Measurements from ENCODE around the gene ADCYAP1R1.
"Not testable (repeated sequence)": the region's sequence is repeated elsewhere in the genome, so short reads cannot be mapped to it uniquely, and the experiment has no call there.

The ADCYAP1R1 gene

DNA sequence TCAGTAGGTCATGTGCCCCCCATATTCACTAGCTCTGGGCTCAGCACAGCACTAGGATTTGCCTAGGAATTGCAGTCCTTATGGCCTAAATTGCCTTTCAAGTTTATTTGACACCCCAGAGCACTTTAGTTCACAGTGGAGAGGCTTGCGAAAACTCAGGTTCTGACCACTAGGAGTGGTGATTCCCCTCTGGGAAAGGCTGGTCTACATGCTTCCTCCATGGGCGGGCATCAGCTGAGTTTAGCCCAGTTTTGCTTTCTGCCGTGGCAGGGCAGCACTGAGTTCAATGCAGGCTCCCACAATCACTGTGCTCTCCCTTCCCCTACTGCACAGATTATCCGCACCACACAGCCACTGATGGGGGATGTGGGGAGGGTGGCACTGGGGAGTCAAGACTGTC is 94.4 kb downstream of the ADCYAP1R1 start:
- Histone ChIP-seq H3K36me3 (ENCODE audit: control insufficient read depth in 2 of 2, insufficient read depth in 2 of 2, low read length in 2 of 2) (no peaks in the 10 kb centered on the region), H3K4me1 (ENCODE audit: control insufficient read depth, insufficient read depth, low read length) (no peaks in the 10 kb centered on the region), H3K9me3 (ENCODE audit: control insufficient read depth in 2 of 2, low read length in 2 of 2) (no peaks in the 10 kb centered on the region), H3K27ac (ENCODE audit: low read length) (no peak overlapping the region), H3K27me3 (ENCODE audit: control insufficient read depth in 1 of 2, insufficient read depth in 2 of 2, low read length in 2 of 2) (peaks cover 0 to 9% of the 10 kb centered on the region in 2 donors), H3K9ac (ENCODE audit: low read length in 2 of 2) (no peak overlapping the region), H3K4me3 (ENCODE audit: low read length in 2 of 2) (no peak overlapping the region)

DNA sequence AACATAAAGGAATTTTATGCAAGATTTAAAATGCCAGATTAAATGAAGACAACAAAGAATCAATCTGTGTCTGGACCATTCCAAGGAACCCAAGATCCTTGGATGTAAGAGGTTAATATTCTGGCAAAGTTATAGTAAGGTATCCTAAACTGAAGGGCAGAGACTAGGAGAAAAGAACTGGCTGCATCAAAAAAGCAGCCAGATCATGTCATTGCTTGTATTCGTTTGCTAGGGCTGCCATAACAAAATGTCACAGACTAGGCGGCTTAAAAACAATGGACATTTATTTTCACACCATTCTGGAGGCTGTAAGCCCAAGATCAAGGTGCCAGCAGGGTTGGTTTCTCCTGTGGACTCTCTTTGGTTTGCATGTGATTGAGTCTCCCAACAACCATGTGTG is 99.7 kb downstream of the ADCYAP1R1 start:
- Histone ChIP-seq H3K9me3 (ENCODE audit: control insufficient read depth in 2 of 2, low read length in 2 of 2) (peaks cover 0 to 6% of the 10 kb centered on the region in 2 donors), H3K27me3 (ENCODE audit: control insufficient read depth in 1 of 2, insufficient read depth in 2 of 2, low read length in 2 of 2) (no peaks in the 10 kb centered on the region), H3K9ac (ENCODE audit: low read length in 2 of 2) (no peak overlapping the region)

DNA sequence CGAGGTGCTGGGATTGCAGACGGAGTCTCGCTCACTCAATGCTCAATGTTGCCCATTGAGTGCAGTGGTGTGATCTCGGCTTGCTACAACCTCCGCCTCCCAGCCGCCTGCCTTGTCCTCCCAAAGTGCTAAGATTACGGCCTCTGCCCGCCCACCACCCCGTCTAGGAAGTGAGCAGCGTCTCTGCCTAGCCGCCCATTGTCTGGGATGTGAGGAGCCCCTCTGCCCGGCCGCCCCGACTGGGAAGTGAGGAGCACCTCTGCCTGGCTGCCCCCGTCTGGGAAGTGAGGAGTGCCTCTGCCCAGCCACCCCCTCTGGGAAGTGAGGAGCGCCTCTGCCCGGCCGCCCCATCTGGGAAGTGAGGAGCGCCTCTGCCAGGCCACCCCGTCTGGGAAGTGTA is 101.2 kb downstream of the ADCYAP1R1 start:
- H3K36me3 ChIP-seq (ENCODE audit: control insufficient read depth in 2 of 2, insufficient read depth in 2 of 2, low read length in 2 of 2); H3K4me1 ChIP-seq (ENCODE audit: control insufficient read depth, insufficient read depth, low read length); H3K4me3 ChIP-seq (ENCODE audit: low read length in 2 of 2); H3K27me3 ChIP-seq (ENCODE audit: control insufficient read depth in 1 of 2, insufficient read depth in 2 of 2, low read length in 2 of 2); H3K9ac ChIP-seq (ENCODE audit: low read length in 2 of 2); H3K27ac ChIP-seq (ENCODE audit: low read length); H3K9me3 ChIP-seq (ENCODE audit: control insufficient read depth in 2 of 2, low read length in 2 of 2): not testable (repeated sequence)

More for the DNA sequence above, 99.7 kb downstream of the ADCYAP1R1 start:
- Histone ChIP-seq H3K4me3 (ENCODE audit: low read length in 2 of 2) (no peak overlapping the region), H3K4me1 (ENCODE audit: control insufficient read depth, insufficient read depth, low read length) (no peaks in the 10 kb centered on the region), H3K36me3 (ENCODE audit: control insufficient read depth in 2 of 2, insufficient read depth in 2 of 2, low read length in 2 of 2) (no peaks in the 10 kb centered on the region), H3K27ac (ENCODE audit: low read length) (no peak overlapping the region)

DNA sequence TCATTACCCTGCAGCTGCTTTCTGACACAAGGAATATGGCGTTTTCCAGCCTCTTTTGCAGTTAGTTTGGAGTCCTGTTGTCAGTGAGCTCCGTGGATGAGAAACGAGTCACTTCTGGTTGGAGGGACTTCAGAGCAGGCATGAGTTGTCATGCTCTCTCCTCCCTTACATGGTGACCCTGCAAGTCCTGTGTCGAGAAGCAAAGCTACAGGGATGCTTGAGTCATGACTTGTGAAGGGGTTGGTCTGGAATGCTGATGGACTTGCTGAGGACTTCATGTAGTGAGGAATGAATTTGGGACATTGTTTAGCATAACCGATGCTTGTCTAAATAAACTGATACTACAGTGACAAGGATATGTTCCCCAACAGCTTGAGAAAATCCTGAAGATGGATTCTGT is 108.8 kb downstream of the ADCYAP1R1 start:
- Histone ChIP-seq H3K27ac (ENCODE audit: low read length) (no peak overlapping the region), H3K9me3 (ENCODE audit: control insufficient read depth in 2 of 2, low read length in 2 of 2) (no peaks in the 10 kb centered on the region), H3K4me1 (ENCODE audit: control insufficient read depth, insufficient read depth, low read length) (no peaks in the 10 kb centered on the region), H3K36me3 (ENCODE audit: control insufficient read depth in 2 of 2, insufficient read depth in 2 of 2, low read length in 2 of 2) (no peaks in the 10 kb centered on the region), H3K4me3 (ENCODE audit: low read length in 2 of 2) (no peak overlapping the region), H3K9ac (ENCODE audit: low read length in 2 of 2) (no peak overlapping the region), H3K27me3 (ENCODE audit: control insufficient read depth in 1 of 2, insufficient read depth in 2 of 2, low read length in 2 of 2) (no peaks in the 10 kb centered on the region)
